GM21515 (cell line): Measurements from ENCODE around the gene TGM1.
"Not testable (repeated sequence)": the region's sequence is repeated elsewhere in the genome, so short reads cannot be mapped to it uniquely, and the experiment has no call there.

Source experiments
- ATAC-seq: cut with Tn5 transposase; IDR thresholded peaks from one replicate; pipeline ENCODE4 v1.9.1; 2021; ENCODE audit not compliant: unreplicated experiment

The TGM1 gene

DNA sequence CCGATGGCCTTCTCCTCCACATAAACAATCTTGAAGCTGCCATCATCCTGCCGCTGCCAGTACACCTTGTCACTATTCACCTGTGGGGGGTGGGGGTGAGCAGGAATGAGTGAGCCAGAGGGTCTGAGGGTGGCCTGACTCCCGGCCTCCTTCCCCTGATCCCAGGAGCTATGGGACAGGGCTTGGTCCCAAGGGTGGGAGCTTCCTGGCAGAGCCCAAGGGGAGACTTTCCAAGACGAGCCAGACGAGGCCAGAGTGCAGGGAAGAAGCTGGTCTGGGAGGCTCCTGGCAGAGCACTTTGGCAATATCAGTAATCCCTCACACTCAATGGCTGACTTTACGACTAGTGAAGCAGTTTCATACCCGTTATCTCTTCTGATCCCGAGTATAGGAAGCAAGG lies 7.5 kb downstream of the TGM1 start:
- ATAC-seq: no peak

DNA sequence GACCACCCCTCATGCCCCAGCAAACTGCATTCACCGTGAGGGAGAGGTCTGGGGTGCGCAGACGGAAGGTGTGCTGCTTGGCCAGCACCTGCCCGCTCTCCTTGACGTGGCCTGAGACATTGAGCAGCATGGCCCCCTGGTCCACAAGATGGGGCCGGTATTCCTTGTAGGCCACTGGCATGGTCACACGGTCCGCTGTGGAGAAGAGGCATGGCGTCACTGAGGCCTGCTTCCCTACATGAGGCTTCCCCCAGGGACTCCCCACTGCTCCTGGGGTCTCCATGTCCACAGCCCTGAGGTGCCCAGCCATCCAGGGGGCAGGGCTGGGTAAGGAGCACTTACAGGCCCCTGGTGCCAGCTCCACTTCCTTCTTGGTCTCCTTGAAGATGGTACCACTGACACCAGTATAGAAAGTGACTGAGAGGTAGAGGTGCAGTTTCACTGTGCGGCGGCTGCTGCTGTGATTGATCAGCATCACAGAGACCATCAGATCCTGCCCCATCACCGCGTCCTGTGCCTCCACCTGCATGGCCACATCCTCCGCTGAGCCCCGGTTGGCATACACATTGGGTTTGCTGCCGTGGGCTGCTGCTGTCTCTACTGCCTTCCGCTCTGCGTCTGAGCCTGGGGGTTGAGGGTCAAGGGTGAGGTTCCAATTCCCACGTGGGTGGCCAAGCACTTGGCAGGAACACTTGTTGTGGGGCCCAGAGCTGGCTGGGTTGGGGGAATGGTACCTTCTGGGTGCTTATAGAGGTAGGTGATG lies 8.2 kb downstream of the TGM1 start:
- no peak for ATAC-seq

DNA sequence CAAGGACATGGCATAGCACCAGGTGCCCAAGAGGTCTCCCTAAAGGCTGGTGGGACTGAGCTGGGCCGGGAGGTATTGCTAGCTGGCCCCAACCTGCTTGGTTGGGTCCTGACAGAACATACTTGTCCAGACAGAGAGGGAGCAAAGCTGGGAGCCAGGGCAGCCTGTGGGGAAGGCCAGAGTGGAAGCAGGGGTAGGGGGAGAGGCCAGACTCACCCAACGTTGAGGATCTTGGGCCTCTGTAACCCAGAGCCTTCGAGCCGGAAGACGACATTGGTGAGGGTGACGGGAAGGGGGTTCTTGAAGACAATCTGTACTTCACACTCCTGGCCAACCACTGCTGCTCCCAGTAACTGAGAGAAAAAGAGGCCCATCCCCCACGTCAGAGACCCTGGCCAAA lies 9.0 kb downstream of the TGM1 start:
- no peak for ATAC-seq

DNA sequence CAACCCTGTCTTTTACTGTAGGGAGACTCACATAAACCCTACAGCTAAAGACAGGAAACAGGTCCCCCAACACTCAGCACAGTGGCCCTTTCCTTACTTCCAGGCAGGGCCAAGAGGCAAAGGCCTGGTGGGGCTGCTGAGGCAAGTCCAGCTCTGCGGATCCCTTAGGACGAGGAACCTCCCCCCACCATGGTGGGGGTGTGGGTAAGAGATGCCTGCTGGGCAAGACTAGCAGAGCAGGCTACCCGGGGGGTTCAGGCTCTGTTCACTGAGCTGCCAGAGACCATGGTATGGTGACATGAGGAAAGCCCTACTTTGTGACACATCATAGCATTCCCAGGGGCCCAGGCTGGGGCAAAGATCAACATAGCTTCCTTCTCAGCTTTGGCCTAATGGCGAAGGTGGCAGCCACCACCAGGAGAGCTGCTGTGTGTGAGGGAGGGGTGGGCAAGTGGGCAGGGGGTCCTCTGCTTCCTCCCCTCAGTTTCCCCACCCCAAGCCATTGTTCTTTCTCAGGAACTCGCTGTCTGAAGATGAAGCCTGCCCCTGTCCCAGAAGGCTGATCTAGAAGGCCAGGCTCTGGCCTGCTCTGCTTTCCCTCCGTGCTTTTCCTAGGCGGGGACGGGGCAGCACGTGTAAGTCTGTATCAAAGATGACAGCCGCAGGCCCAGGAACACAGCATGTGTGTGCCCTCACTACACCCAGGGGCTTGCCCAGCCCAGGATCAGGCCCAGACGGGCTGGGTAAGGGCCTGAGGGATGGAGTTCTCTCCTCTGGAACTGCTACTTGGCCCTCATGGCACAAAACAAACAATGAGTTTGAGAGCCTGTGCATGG lies 10.5 kb downstream of the TGM1 start:
- ATAC-seq: no peak

DNA sequence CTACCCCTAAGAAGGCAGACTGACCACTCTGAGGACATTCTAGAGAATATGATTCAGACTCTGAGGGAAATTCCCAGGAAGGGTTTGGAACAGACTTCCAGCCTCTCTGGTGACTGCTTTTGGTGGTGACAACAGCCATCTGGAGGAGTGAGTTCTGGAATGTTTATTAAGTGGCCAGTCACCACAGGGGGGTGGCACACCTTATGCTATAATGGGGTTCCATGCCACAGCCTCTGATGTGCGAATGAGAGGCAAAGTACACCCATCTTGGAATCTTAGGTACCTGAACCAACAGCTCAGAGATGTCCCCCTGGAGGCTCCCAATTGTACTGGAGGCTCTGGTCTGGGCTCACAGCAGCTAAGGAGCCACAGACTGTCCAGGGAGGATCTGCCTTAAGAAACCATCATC lies 11.1 kb downstream of the TGM1 start:
- ATAC-seq: no peak

DNA sequence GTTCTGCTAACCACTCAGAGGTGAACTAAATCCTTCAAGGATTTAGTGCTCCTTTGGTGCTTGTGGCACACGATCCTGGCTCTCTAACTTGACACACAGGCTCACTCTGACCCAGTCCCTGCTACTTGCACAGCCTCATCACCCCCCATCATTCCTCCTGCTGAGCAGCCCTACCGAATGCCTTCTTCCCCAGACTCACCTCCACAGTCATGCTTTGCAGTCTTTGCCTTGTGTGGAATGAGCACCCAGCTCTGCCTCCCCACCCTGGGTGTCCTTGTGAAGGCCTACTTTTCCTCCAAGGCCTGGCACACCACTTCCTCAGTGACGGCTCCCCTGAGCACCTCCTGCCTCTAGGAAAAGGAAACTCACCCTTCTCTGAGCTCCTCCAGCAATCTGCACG lies 12.6 kb downstream of the TGM1 start:
- ATAC-seq: no peak

DNA sequence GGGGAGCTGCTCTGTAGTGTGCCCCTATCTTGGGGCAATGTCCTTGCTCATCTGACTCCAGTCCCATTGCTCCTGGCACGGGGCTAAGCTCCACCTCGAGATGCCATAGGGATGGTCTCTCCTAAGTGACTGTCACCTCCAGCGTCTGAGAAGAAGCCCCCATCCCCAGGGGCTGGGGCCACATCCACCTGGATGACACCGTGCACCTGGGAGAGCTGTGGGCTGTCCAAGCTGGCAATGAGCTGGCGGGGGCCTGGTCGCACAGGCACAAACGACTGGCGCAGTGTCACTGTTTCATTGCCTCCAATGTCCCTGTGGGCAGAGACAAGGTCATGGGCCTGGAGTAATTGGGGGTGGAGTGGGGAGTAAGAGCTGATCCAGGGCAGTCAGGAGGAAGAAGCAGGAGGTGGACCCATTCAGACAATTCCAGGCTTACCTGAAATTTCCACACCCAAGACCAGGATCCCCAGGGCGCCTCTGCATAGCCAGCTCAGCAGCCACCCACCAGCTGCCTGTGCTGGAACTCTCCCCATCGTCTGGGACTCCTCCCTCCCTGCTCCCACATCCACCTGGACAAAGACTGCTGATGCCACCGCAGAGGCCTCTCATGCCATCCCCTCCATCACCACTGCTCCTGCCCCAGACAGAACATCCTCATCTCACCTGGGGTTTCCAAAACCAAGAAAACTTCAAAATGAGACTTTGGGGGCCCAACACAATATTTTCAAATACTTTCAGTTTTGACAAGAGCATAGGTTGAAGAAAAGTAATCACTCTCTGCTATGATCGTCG lies 13.6 kb downstream of the TGM1 start:
- no peak for ATAC-seq

DNA sequence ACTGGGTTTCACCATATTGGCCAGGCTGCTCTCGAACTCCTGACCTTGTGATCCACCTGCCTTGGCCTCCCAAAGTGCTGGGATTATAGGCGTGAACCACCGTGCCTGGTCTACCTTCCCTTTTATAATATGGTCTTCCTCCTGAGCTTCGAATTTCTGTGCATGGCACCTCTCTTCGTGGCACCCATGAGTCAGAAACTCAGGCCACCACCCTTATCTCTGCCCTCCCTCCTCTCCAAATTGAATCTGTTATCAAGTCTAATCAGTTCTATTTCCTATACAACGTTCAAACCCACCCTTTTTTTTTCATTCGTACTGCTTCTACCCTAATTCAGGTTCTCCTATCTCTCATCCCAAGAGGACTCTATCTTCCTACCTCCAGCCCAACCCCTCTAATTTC lies 15.6 kb downstream of the TGM1 start:
- no peak for ATAC-seq

DNA sequence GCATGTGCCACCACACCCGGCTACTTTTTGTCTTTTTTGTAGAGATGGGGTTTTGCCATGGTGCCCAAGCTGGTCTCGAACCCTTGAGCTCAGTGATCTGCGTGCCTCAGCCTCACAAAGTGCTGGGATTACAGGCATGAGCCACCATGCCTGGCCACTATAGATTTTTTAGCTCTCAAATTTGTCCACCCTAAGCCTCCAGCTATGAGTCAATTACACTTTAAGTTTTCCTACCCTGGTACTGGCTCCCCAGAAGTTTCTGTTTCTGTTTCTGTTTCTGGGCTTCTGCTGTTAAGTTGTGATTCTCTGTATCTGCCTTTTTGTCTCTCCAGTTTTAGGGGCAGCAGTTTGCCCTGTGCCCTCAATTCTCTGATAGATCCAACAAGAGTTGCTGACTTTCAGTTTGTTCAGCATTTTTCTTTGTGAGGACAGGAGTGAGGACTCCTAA lies 16.2 kb downstream of the TGM1 start:
- no peak for ATAC-seq

DNA sequence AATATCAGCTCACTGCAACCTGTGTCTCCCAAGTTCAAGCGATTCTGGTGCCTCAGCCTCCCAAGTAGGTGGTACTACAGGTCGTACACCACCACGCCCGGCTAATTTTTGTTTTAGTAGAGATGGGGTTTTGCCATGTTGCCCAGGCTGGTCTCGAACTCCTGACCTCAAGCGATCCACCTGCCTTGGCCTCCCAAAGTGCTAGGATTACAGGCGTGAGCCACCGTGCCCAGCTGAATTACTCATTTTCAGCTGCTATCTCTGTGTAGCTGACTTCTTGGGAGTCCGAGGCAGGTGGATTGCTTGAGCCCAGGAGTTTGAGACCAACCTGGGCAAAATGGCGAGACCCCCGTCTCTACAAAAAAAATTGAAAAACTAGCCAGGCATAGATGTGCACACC lies 17.6 kb downstream of the TGM1 start:
- not testable (repeated sequence) for ATAC-seq

DNA sequence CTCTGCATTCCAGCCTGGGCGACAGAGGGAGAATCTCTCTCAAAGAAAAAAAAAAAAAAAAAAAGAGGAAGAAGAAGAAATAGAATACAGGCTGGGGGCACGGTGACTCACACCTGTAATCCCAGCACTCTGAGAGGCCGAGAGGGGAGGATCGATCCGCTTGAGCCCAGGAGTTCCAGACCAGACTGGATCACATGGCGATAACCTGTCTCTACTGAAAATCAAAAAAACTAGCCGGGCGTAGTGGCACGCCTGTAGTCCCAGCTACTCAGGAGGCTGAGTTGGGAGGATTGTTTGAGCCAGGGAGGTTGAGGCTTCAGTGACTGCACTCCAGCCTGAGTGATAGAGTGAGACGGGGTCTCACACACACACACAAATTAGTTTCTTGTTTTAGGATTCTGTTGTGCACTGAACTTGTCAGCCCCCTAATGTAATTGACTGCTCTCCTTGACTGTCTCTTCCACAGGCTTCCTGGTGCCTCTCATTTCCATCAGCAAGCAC lies 19.6 kb downstream of the TGM1 start:
- no peak for ATAC-seq

DNA sequence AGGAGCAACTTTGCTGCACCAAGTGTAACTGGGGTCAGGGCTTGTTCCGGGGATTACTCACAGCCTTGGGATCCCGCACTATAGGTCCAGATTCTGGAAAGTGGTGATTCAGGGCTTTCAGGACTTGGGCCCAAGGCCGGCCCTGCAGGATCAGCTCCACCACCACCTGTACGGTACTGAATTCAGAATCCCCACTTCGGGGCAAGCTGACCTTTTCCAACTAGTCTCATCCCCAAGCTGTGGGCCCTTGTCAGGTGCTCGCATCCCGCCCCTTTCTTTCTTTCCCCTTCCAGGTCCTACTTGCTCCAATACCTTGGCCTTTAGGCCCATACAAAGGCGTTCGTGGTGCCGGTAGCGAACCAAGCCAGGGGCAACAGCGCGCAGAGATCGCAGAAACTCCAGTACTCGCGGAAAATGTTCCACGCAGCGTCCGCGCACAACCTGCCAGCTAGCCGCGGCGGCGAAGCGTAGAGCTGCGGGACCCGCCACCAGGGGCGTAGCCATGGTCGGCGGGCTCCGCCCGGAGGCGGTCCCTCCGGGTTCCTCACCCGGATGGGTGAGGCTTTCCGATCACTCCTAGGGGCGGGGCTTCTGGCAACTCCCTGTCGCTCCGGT lies 21.0 kb downstream of the TGM1 start:
- ATAC-seq: peak; percentile 75

DNA sequence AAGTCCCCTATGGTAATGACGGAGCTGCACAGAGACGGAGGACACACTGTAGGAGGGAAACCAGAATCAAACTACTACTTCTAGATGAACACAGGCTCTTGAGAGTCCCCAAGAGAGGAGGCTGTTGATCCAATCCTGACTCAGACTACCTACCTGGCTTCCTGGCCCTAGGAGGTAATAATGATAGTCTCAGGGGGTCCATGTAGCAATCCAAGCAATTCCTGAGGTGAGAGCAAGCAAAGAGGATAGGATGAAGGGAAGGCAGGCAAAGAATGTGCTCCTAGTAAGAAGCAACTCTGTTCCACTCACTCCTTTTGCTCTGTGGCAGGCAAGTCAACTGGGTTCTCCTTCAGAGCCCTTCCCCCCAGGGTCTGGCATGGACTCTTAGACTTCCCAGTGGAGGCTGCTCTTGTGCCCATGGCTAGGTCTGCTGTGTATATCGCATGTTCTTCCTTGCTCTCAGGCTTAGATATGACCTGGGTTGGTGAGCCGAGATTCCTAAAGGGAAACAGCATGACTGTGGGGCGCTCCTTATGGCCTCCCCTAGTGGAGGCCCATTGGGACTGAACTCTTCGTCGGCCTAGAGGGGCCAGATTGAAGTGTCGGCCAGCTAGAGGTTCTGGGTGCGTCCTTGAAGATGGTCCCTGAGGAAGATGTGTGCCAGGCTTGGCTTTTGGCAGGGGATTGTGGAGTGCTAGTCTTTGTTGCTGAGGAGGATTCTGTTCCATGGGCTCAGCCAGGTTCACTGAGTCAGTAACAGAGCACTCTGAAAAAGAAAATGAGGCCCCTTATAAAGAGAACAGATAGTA lies 22.7 kb downstream of the TGM1 start:
- no peak for ATAC-seq

DNA sequence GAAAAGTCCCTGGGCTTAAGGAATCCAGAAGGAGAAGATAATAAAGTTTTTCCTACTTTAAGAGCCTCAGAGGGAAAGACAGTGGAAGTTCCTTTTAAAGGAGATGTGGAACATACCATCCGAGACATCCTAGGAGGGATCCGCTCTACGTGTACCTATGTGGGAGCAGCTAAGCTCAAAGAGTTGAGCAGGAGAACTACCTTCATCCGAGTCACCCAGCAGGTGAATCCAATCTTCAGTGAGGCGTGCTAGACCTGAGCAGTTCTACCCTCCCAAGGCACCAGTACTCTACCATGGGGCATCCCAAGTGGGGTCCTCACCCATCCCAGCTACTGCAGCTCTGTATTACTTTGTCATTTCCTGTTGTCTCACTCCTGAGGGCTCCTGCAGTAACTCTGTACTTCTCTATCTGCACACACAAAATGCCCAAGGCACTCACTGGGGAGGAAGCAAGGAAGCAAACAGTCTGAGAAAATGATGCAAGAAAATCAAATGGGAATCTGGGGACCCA lies 24.4 kb downstream of the TGM1 start:
- no peak for ATAC-seq

DNA sequence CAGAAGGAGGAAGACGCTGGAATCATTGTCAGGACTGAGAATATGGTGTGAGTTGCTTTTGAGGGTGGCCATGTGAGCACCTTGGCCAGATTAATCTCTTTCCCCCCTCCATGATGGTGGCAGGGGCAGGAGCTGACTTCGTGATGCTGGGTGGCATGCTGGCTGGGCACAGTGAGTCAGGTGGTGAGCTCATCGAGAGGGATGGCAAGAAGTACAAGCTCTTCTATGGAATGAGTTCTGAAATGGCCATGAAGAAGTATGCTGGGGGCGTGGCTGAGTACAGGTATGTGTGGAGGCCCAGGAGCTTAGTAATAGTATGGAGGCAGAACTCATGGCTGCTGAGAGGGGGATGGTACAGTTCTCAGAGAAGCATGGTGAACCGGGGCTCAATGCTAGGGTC lies 24.9 kb downstream of the TGM1 start:
- ATAC-seq: no peak

DNA sequence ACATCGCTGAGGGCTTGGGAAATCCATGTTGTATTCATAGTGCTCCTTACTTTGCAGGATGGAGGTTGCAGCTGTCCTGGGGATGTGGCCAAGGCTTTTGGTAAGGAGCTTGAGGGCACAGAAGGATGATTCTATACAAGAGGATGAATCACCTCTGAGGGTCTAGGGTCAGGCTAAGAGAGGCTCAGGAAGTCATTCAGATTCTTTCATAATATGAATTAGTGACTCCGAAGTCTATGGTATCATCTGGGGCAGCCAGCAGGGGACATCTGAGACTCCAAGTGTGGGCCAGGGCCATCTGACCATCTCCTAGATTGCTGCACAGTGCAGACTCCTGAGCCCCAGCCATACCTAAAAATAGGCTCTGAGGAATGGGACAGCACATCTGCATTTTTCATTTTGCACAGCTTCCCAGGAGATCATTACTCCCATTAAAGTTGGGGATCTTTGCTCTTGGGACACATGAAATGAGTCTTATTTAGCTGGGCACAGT lies 25.5 kb downstream of the TGM1 start:
- no peak for ATAC-seq

DNA sequence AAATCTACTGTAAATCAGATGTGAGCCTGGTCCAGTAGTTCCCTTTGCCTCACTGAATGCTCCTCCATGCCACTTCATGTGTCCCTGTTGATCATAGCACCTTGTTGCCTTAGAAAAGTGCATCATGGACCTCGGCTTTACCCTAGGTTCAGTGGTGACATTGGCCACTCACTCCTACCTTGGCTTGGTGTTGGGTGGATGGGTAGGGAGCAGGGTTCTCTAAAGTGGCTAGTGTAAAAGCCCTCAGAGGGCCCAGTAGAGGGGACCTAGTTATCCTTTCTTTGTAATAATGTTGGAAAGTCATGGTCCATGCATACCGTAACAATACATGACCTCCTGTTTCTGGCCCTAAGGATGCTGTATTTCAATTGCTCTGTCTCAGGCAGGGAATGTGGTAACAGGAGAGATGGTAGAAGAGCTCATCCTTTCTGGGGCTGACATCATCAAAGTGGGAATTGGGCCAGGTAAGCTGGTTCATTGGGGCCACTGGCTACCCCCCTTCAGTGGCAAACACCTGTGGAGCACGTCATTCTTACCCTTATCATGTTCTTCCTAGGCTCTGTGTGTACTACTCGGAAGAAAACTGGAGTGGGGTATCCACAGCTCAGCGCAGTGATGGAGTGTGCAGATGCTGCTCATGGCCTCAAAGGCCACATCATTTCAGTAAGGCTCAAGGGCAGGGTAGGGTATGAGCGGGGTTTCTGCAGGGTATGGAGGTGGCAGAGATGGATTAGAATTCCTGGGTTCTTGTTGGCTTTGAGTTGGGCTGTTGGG lies 26.1 kb downstream of the TGM1 start:
- ATAC-seq: no peak

DNA sequence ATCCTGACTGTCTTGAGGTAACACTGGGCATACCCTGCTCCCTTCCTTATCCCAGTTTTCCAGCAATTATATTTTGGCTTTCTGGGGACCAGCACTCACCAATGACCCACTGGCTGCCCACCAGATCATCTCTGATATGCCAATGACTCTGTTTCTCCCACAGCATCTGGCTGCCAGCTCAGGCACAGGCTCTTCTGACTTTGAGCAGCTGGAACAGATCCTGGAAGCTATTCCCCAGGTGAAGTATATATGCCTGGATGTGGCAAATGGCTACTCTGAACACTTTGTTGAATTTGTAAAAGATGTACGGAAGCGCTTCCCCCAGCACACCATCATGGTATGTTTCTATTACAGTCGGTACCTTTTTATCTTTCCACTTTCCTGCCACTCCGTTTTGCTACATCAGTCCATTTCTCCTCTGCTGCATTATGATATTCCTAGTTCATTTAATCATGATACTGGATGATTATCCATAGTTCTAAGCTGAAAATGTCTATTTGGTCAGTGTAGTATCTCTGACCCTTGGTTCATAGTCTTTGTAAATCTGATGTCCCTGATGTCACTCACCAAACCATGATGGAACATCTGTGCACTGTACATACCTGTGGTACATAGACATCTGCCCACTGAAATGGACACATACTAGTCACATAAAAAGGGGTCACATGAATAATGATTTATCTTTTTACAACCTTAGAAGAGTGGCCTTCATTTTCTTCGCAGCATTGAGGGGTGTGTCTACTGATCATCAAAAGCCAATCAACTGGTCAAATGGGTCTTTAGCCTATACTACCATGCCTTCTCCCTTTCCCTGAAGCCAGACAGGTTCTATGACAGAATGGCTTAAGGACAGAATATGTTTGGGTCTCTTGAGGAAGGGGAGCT lies 26.9 kb downstream of the TGM1 start:
- ATAC-seq: no peak
